ENCODE results near the gene TIGD6. TPM values are rescaled to one million over a fixed set of nuclear protein-coding genes. Genes with fewer than 3 reads are reported as not detected.

TIGD6 gene
- total and polyA plus RNA-seq, 4 donors, result 3.0 to 5.0 (median 4.2) TPM

- Histone ChIP-seq H3K4me1 (ENCODE audit: control insufficient read depth in 5 of 5, insufficient read depth in 5 of 5, low read length in 5 of 5) (peaks cover 5 to 14% (median 6%) of the 10 kb centered on the region in 5 donors), H3K27ac (ENCODE audit: low read depth in 1 of 2, low read length in 1 of 2) (no peak overlapping the region), H3K9ac (ENCODE audit: insufficient read depth in 1 of 2, low read length in 2 of 2) (no peak overlapping the region), H3K4me3 (no peak overlapping the region), H3K36me3 (ENCODE audit: control insufficient read depth in 4 of 4, insufficient read depth in 4 of 4, low read length in 4 of 4) (no peaks in the 10 kb centered on the region), H3K9me3 (ENCODE audit: control insufficient read depth in 4 of 4, insufficient read depth in 3 of 4, low read length in 3 of 4) (no peaks in the 10 kb centered on the region), H3K27me3 (ENCODE audit: control insufficient read depth in 3 of 3, insufficient read depth in 3 of 3, low read length in 2 of 3) (no peaks in the 10 kb centered on the region)
- peak; percentile 6 for TF ChIP-seq CTCF (IDR thresholded peaks at IDR 0.05; ENCODE audit: control extremely low read depth, extremely low read depth)
- WGBS, 2 donors, result 61 to 71% methylated on average over 6 of the region's 6 CpGs
- peak; percentile 27 to 77 (median 73) for DNase-seq
- ATAC-seq (ENCODE audit: insufficient read depth, low FRiP score), result no peak
Observed at GRCh38 chr5:149961957-149962409, 38.5 kb downstream of the TIGD6 start.

- peaks cover 5 to 14% (median 6%) of the 10 kb centered on the region in 5 donors for H3K4me1 ChIP-seq (ENCODE audit: control insufficient read depth in 5 of 5, insufficient read depth in 5 of 5, low read length in 5 of 5)
- peak overlapping the region in 1 of 2 donors; percentile 53 for H3K9ac ChIP-seq (ENCODE audit: insufficient read depth in 1 of 2, low read length in 2 of 2)
- ATAC-seq (ENCODE audit: insufficient read depth, low FRiP score) (no peak), DNase-seq (peak in 1 of 3 donors; percentile 14)
- H3K27ac ChIP-seq (ENCODE audit: low read depth in 1 of 2, low read length in 1 of 2), result peak overlapping the region; percentile 79 to 84
- no peaks in the 10 kb centered on the region for H3K9me3 ChIP-seq (ENCODE audit: control insufficient read depth in 4 of 4, insufficient read depth in 3 of 4, low read length in 3 of 4)
- H3K4me3 ChIP-seq, result peak overlapping the region; percentile 68
- 14% methylated on average over 23 of the region's 23 CpGs for WGBS, 2 donors
- no peaks in the 10 kb centered on the region for H3K27me3 ChIP-seq (ENCODE audit: control insufficient read depth in 3 of 3, insufficient read depth in 3 of 3, low read length in 2 of 3)
- H3K36me3 ChIP-seq (ENCODE audit: control insufficient read depth in 4 of 4, insufficient read depth in 4 of 4, low read length in 4 of 4), result no peaks in the 10 kb centered on the region
- no peak for TF ChIP-seq CTCF (IDR thresholded peaks at IDR 0.05; ENCODE audit: control extremely low read depth, extremely low read depth)
Observed at GRCh38 chr5:149961186-149961685, 39.2 kb downstream of the TIGD6 start.

- H3K27ac ChIP-seq (ENCODE audit: low read depth in 1 of 2, low read length in 1 of 2), result peak within 1 kb of the TSS; percentile 91 to 94
- peak within 1 kb of the TSS; percentile 68 for H3K4me3 ChIP-seq
- no peaks in the 10 kb centered on the region for H3K36me3 ChIP-seq (ENCODE audit: control insufficient read depth in 4 of 4, insufficient read depth in 4 of 4, low read length in 4 of 4)
- TF ChIP-seq CTCF (IDR thresholded peaks at IDR 0.05; ENCODE audit: control extremely low read depth, extremely low read depth), result no peak
- no peaks in the 10 kb centered on the region for H3K9me3 ChIP-seq (ENCODE audit: control insufficient read depth in 4 of 4, insufficient read depth in 3 of 4, low read length in 3 of 4)
- WGBS, 2 donors, result 0% methylated on average over 78 to 84 of the region's 84 CpGs
- H3K4me1 ChIP-seq (ENCODE audit: control insufficient read depth in 5 of 5, insufficient read depth in 5 of 5, low read length in 5 of 5), result peaks cover 5 to 14% (median 6%) of the 10 kb centered on the region in 5 donors
- H3K27me3 ChIP-seq (ENCODE audit: control insufficient read depth in 3 of 3, insufficient read depth in 3 of 3, low read length in 2 of 3), result no peaks in the 10 kb centered on the region
- peak within 1 kb of the TSS; percentile 41 to 86 for H3K9ac ChIP-seq (ENCODE audit: insufficient read depth in 1 of 2, low read length in 2 of 2)
- DNase-seq (peak; percentile 98 to 99 (median 98)), ATAC-seq (ENCODE audit: insufficient read depth, low FRiP score) (peak; percentile 99)
Observed at GRCh38 chr5:149960272-149961185, 39.9 kb downstream of the TIGD6 start, which contains the start of gene SLC26A2. Gene SLC26A2, plus strand, starts transcription at chr5:149960758. Its CDS starts 16,895 bp downstream, at chr5:149977653.

All from lung (tissue), 12 donors.